Fibroblast of peridontal ligament (primary cell): Measurements from ENCODE around the gene FTO.

ENCODE experiments used
- DNase-seq: peaks from one replicate; pipeline ENCODE4 v3.0.0-alpha.2; 2010; ENCODE audit errors: extremely low read depth

The FTO gene

GRCh38 chr16:54075446-54075845 is 371.5 kb downstream of the FTO start:
- no peak for DNase-seq

- DNase-seq, result no peak
Observed at GRCh38 chr16:54076006-54076504, 372.1 kb downstream of the FTO start.

- peak; percentile 47 for DNase-seq
Observed at GRCh38 chr16:54077050-54077821, 373.3 kb downstream of the FTO start.

DNA sequence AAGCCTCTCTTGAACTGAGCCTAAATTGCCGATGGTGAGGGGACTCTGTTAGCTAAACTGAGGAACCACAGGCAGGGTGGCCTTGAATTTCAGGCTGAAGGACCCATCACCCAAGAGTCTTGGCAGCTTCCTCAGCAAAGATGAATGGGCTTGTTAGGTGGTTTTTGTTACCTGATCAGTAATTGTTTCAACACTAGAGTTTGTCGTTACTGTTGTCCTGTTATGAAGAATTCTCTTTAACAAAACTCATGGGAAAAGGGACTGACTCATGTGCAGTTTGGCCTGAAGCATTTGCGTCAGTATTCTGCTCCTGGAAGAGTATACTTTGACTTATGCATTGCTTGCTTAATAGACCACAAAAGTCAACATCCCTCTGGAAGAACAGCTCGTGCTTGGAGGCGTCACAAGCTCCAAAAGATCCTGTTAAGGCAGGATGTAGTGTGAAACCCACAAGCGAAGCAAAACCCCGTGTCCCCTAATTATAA is 376.6 kb downstream of the FTO start:
- DNase-seq, result peak; percentile 98

GRCh38 chr16:54086791-54087190 is 382.8 kb downstream of the FTO start:
- no peak for DNase-seq

DNA sequence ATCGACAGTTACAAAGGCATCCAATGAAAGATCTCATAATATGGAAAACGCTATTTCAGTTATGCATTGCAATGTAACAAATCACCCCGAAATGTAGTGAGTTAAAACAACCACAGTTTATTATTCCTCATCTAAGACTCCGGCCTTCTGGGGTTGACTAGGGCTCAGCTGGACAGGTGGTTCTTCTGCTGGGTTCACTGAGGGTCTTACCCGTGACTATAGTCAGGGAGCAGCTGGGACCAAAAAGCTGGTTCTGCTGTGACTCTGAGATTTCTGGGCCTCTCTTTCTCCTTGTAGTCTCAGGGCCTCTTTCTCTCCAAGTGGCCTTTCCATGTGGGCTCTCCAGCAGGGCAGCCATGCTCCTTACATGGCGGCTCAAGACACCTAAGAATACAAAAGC is 386.6 kb downstream of the FTO start:
- no peak for DNase-seq

DNA sequence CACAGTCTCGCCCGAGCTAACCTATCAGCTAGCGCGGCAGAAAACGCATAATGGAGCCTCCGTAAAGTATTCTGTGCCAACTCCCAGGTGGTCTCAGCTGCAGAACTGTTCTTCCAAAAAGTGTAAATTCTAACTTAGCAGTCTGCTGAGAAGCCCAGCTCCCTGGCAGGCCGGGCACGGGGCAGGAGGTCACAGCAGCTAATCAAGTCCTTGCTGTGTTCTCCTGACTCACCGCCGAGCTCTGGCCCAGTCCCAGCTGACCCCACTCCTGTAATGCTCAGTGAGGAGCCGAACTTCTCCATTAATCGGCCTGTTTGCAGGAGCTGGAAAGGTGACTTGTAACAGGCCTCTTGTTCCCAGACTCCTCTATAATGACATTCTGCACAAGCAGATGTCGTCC is 389.3 kb downstream of the FTO start:
- DNase-seq, result no peak

DNA sequence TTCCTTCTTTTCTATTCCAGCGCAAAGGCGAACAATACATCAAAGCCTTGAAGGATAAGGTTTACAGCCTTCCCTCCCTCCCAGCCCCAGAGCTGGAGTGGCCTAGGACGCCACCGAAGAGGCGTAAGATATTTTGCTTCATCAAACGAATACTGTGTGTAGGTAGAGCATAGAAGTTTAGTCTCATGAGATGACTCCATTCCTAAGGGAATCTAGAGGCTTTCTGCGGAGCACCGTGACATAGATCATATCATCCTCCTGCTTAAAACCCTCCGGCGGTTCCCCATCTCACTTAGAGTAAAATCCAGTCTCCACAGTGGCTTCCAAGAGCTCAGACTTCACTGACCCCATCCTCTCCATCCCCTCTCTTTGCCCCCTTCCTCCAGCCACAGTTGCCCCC is 390.7 kb downstream of the FTO start:
- DNase-seq, result no peak

GRCh38 chr16:54096607-54097006 is 392.7 kb downstream of the FTO start:
- DNase-seq, result no peak

GRCh38 chr16:54097774-54098173 is 393.8 kb downstream of the FTO start:
- DNase-seq, result no peak

DNA sequence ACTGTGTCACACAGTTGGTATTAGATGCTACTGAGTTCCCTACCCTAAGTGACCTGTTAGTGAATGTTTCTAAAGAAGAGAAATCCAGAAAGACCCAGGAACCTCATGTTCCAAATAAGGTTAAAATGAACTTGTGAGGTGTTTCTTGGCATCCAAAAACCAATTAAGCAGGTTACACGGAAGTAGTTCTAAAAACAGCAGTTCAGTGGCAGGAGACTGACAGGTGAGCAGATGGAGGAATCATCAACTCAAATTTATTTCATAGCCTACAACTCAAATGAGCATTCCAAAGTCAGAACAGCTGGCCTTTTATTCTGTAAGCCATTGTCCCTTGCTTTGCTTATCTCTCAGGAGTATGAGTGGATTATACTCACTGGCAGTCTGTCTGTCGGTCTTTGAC is 394.3 kb downstream of the FTO start:
- DNase-seq, result no peak

DNA sequence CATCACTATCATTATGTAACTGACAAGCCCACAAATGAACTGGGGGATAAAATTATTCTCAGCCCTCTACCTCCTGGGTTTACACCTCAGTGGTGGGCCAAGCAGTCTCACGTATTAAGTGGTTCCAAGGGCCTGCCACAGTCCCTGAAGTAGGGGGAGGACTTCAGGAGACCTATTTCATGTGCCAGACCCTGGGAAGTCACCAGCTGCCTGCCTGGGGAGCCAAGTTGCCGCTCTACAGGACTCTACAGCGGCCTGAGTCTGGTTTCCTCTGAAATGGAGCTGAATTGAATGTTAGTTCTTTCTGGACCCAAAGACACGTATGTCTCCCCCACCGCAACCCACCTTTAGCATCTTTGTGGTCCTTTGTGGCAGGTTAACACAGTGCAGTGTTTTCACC is 395.7 kb downstream of the FTO start:
- no peak for DNase-seq

DNA sequence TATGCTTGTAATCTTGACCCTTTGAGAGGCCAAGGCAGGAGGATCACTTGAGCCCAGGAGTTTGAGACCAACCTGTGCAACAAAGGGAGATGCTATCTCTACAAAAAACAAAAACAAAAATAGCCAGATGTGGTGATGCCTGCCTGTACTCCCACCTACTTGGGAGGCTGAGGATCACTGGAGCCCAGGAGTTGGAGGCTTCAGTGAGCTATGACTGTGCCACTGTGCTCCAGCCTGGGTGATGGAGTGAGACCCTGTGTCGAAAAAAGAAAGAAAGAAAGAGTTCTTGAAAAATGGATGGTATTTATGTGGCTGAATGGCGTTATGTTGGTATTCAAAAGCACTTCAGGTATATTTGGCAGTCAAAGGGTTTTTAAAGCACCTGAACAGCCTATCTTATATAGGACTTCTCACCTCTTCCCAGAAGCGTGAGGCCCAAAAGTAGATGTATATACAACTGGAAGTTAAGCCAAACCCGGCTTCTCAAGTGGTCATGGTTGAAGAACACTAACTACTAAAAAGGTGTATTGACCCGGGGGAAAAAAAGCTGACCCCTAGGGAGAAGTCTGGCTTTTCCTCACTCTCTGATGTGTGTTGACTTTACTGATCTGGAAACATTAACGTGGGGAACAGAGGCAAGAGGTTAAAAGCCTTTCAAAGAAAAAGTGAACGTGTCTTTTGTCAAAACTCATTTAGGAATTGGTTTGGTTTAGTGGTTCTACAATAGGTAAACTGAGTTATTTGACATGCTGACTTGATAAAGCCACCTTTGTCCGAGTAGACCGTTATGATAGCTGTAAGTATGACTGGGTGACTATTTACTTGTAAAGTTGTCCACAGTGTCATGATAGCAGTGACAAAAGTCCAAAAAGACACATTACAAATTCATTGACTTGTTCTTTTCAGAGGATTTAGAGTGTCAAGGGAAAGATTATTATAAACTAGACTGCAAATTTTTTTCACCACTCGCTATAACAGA is 399.2 kb downstream of the FTO start:
- DNase-seq, result no peak

GRCh38 chr16:54106057-54106456 is 402.1 kb downstream of the FTO start:
- no peak for DNase-seq

GRCh38 chr16:54107583-54108202 is 403.7 kb downstream of the FTO start:
- no peak for DNase-seq

- no peak for DNase-seq
Observed at GRCh38 chr16:54110016-54110981, 406.3 kb downstream of the FTO start.

DNA sequence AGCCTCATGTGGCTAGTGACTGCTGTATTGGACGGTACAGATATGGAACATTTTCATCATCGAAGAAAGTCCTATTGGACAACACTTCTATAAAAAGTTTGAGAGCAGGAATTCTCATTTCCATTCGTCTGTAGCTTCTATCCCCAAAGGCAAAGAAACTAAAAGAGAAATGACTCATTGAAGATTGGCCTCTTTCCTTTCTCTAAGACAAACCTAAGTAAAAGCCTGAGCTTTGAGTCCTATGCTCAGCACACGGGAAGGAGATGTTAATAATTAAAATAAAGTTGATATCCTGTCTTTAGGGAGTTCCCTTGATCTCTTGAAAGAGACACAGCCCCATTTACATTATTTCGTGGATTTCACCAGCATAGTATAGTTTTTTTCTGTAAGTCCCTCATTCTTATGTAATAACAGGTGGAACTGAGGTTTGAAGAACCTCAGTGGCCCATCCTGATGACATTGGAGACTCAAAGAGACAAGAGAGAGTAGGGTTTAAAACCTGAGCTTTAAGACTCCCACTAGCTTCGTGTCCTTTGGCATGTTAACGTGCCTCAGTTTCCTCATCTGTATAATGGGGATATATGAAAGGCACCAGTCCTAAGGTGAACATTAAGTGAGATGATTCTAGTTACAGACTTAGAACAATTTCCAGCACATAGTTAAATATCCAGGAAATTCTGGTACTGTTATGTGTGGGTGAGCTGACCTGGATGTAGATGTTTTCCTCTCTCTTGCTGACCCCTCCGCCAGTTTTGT is 408.7 kb downstream of the FTO start:
- peak; percentile 46 for DNase-seq

DNA sequence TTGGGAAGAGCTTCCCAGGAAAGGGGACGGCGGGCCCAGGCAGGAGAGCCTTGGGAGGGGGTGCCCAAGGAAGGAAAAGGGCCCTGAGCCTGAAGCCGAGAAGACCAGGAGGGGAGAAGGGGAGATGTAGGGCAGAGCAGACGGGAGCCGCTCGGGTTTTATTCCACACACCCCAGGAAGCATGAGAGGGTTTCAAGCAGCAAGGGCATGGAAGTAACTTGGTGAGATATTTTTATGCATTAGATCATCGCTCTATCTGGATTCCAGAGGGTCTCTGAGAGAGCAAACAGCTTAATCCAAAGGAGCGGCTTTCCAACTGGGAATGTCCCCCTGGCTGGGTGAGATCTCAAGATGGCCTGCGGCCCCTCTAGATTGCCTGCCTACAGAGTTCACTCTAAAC is 411.6 kb downstream of the FTO start:
- no peak for DNase-seq

DNA sequence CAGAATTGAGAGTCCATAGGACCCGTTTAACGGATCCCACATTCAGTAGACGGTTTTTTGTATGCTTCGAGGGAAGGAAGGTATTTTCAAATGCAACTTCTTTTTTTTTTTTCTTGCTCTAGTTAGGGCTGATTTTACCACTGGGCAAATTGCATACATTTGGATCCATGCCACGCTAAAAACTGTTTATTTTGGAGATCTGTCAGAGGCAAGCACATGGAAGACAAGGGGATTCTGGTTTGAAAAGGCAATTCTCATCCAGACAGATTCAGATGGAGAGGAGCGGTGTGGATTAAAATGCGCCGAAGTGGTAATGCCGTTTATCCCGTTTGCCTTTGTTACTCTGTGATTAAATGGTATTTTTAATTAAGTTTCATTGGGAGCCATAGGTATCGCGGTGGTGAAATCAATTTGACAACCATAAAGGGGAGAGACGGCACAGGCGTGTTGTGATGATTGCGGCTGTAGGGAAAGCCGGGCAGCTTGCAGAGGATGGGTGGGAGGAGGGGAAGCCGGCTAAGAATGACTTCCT is 412.2 kb downstream of the FTO start:
- DNase-seq, result peak; percentile 67

- peak; percentile 39 for DNase-seq
Observed at GRCh38 chr16:54118846-54119245, 414.9 kb downstream of the FTO start.
